Fibroblast of villous mesenchyme (primary cell): ENCODE results near the gene DOCK11. TPM values are rescaled to one million over a fixed set of nuclear protein-coding genes. Genes with fewer than 3 reads are reported as not detected.
A peak's percentile ranks its signal among the peaks of the same experiment; 100 is the strongest.

Experiments
- DNase-seq: peaks from one replicate; pipeline ENCODE4 v3.0.0-alpha.2; 2010; ENCODE audit warnings: low read depth
- H3K4me3 ChIP-seq: 2 replicates; pipeline ENCODE4 v1.5.1; 2011; ENCODE audit warnings: low read depth, mild to moderate bottlenecking, low read length
- total RNA-seq: library from RNA; depleted of rRNA; stranded (reverse); fragments of >200 nt; gene quantifications from 2 replicates; pipeline ENCODE4 v1.2.3, GENCODE V29; 2012
- TF ChIP-seq, protein P1 (sequence below): IDR thresholded peaks from 2 replicates; pipeline ENCODE4 v1.5.1; 2012; ENCODE audit warnings: low read depth, mild to moderate bottlenecking, low read length; ENCODE audit not compliant: insufficient read depth

The DOCK11 gene
- total RNA-seq, 1 donor: 50.1 TPM

DNA sequence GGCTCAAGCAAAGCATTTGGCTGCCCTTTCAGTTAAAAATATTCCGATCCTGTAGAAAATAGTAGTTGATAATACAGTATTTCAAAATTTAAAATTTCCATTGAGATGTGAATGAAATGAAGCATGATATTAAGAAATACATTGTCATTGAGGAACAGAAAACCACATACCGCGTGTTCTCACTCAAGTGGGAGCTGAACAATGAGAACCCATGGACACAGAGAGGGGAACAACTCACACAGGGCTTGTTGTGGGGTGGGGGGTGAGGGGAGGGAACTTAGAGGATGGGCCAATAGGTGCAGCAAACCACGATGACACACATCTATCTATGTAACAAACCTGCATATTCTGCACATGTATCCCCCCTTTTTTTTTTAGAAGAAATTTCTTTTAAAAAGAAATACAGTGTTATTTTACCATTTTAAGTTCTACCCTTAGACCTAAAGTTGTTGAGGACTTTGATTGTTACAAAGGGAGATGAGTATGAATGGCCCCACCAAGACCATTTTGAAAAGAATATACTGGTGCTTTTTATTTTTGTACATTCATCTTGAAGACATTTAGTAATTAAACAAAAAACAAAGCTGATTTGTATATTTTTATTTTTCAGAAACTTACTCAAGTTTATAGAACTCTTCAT is 179.8 kb downstream of the DOCK11 start:
- no peak overlapping the region for H3K4me3 ChIP-seq
- TF ChIP-seq, protein P1, sequence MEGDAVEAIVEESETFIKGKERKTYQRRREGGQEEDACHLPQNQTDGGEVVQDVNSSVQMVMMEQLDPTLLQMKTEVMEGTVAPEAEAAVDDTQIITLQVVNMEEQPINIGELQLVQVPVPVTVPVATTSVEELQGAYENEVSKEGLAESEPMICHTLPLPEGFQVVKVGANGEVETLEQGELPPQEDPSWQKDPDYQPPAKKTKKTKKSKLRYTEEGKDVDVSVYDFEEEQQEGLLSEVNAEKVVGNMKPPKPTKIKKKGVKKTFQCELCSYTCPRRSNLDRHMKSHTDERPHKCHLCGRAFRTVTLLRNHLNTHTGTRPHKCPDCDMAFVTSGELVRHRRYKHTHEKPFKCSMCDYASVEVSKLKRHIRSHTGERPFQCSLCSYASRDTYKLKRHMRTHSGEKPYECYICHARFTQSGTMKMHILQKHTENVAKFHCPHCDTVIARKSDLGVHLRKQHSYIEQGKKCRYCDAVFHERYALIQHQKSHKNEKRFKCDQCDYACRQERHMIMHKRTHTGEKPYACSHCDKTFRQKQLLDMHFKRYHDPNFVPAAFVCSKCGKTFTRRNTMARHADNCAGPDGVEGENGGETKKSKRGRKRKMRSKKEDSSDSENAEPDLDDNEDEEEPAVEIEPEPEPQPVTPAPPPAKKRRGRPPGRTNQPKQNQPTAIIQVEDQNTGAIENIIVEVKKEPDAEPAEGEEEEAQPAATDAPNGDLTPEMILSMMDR: no peak
- DNase-seq: no peak

DNA sequence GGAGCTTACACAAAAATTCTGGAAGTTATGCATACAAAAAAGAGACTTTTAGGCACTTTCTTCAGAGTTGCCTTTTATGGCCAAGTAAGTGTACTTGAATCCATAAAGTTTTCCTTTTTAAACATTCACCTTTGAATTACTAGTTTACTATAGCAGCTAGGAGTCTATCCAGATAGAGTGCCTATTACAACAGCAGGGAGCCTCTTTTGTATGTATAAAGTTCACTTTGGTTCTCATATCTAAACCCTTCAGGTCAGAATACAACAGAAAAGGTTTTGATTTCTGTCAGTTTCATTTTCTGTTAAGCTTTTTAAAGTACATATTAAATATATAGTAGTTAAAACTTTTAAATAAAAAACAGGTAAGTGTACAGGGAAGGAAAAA is 180.3 kb downstream of the DOCK11 start:
- no peak overlapping the region for H3K4me3 ChIP-seq
- no peak for DNase-seq
- TF ChIP-seq, protein P1: no peak

DNA sequence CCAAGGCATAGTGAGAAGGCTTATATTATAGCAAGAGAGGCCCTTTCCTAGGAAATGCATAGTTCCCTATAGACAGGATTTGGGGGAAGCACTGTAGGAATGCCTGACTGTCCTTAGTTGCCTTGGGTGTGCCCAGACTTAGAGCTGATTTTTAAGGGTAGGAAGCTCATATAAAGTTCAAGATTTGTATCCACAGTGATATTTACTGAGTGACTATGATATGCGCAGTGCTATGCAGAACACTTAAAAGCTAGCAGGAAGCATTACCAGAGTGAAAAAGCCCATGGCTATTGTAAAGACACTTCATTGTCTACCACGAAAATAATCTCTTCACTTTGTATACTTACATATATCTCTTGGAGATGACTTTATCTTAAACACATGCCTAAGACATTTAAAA is 181.7 kb downstream of the DOCK11 start:
- DNase-seq: no peak
- TF ChIP-seq, protein P1: no peak
- no peak overlapping the region for H3K4me3 ChIP-seq

DNA sequence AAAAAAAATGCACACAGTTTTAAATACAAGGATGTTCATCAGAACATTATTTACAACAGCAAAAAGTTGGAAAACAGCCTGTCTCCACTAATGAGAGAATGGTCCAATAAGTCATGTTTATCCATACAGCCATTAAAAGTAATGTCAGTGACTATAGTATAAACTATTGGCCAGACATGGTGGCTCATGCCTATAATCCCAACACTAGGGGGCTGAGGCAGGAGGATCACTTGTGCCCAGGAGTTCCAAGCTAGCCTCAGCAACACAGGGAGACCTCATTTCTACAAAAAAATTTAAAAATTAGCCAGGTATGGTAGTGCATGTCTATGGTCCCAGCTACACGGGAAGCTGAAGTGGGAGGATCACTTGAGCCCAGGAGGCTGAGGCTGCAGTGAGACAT is 183.7 kb downstream of the DOCK11 start:
- DNase-seq: no peak
- TF ChIP-seq, protein P1: no peak
- H3K4me3 ChIP-seq: no peak overlapping the region

DNA sequence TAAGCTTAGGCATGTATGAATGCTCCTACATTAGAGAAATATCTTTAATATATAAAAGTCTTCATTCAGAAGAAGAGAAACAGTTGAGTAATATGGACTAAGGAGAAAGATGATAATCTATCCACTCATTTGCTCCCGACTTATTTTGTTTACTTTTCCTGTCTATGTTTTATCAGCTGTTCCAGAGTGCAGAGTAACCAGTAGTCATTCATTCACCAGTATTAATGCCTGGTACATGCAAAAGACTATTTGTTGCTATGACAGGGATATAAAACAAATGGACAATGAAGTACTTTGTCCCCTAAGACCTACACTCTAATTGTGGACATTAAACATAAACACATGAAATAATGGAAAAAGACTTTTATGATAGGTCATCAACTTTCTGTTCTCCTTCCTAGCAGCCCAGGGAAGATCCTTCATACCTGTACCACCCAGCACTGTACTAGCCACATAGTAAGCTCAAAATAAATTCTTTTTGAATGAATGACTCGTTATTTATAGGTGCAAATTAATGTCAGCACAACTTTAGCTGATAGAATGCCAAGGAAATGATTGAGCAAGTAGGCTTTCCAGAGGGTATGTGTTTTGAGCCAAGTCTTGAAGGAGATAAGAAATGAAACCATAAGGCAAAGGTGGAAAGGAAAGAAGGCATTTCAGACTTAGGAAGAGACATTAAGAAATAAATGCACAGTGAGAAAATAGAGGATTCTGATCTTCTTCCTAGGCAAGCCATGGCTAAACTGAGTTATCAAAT is 186.8 kb downstream of the DOCK11 start:
- DNase-seq: peak; percentile 4
- no peak overlapping the region for H3K4me3 ChIP-seq
- TF ChIP-seq, protein P1: no peak

DNA sequence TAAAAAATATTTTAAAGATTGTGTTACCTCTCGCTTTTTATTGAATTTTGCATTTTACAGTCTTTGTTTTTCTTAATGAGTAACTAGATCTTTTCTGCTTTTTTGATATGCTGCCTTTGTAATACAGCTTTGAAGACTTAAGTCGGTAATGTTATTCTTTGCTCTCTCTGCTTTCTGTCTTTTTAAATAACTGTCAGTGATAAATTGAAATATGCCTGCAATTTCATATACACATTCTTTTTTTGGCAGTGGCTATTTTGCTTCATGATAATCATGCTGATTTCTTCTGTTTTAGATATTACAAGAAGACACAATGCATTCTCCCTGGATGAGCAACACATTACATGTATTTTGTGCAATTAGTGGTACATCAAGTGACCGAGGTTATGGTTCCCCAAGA is 189.8 kb downstream of the DOCK11 start:
- TF ChIP-seq, protein P1: no peak
- H3K4me3 ChIP-seq: no peak overlapping the region
- no peak for DNase-seq

DNA sequence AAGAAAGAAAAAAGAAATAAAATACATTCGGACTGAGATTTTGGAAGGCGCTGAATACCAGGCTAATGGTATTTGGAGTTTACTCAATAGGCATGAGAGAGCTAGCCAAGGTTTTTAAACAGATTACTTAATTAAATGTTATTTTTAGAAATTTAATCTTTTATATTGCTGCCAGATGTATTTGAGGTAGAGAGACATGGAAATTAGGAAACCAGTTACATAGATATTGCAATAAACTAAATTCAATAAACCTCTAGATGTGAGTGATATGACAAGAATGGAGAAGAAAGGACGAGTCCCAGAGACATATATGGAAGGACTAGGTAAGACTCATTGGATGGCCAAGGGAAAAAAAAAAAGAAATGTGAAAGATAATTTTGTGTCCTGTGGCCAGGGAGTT is 193.3 kb downstream of the DOCK11 start:
- TF ChIP-seq, protein P1: no peak
- H3K4me3 ChIP-seq: no peak overlapping the region
- no peak for DNase-seq
